HK-2 (cell line): ENCODE results near the gene PPP6R2.
"Not testable (repeated sequence)": the region's sequence is repeated elsewhere in the genome, so short reads cannot be mapped to it uniquely, and the experiment has no call there.

Experiments used
- DNase-seq: peaks from one replicate; pipeline ENCODE4 v3.0.0-alpha.2; 2018; ENCODE audit not compliant: unreplicated experiment

The PPP6R2 gene

GRCh38 chr22:50341977-50342650 lies 1.0 kb upstream of the PPP6R2 start:
- peak; percentile 86 for DNase-seq

GRCh38 chr22:50343541-50343935 lies 411 bp downstream of the PPP6R2 start:
- DNase-seq, result no peak

- DNase-seq, result no peak
Observed at GRCh38 chr22:50346470-50346869, 3.3 kb downstream of the PPP6R2 start.

GRCh38 chr22:50347157-50347556 lies 4.0 kb downstream of the PPP6R2 start:
- DNase-seq, result no peak

GRCh38 chr22:50348058-50348457 lies 4.9 kb downstream of the PPP6R2 start:
- DNase-seq, result no peak

- no peak for DNase-seq
Observed at GRCh38 chr22:50356186-50356585, 13.1 kb downstream of the PPP6R2 start.

GRCh38 chr22:50357222-50357621 lies 14.1 kb downstream of the PPP6R2 start:
- no peak for DNase-seq

- DNase-seq, result no peak
Observed at GRCh38 chr22:50357756-50358155, 14.6 kb downstream of the PPP6R2 start.

- DNase-seq, result no peak
Observed at GRCh38 chr22:50360578-50360977, 17.5 kb downstream of the PPP6R2 start.

- no peak for DNase-seq
Observed at GRCh38 chr22:50361222-50361621, 18.1 kb downstream of the PPP6R2 start.

GRCh38 chr22:50361688-50362087 lies 18.6 kb downstream of the PPP6R2 start:
- DNase-seq, result no peak

- no peak for DNase-seq
Observed at GRCh38 chr22:50363166-50363802, 20.2 kb downstream of the PPP6R2 start.

- not testable (repeated sequence) for DNase-seq
Observed at GRCh38 chr22:50363803-50364194, 20.7 kb downstream of the PPP6R2 start.

GRCh38 chr22:50367778-50368500 lies 24.8 kb downstream of the PPP6R2 start:
- no peak for DNase-seq

GRCh38 chr22:50371101-50371648 lies 28.0 kb downstream of the PPP6R2 start:
- no peak for DNase-seq

GRCh38 chr22:50376085-50376651 lies 33.0 kb downstream of the PPP6R2 start:
- DNase-seq, result no peak

- not testable (repeated sequence) for DNase-seq
Observed at GRCh38 chr22:50381021-50381555, 38.0 kb downstream of the PPP6R2 start.

GRCh38 chr22:50396751-50397370 lies 53.7 kb downstream of the PPP6R2 start:
- DNase-seq, result no peak

GRCh38 chr22:50397371-50398060 lies 54.4 kb downstream of the PPP6R2 start:
- DNase-seq, result not testable (repeated sequence)

- DNase-seq, result no peak
Observed at GRCh38 chr22:50398831-50399648, 55.9 kb downstream of the PPP6R2 start.
